Limb (tissue), 2 donors: ENCODE measurements around the gene ACTA2.
A peak's percentile ranks its signal among the peaks of the same experiment; 100 is the strongest.

Experiments used
- DNase-seq, 2 donors: peaks; one replicate each; pipeline ENCODE4 v3.0.0-alpha.2; 2016; ENCODE audit errors: extremely low spot score in 2 of 2

The ACTA2 gene

GRCh38 chr10:88892222-88892967 is 60.2 kb downstream of the ACTA2 start:
- no peak for DNase-seq

DNA sequence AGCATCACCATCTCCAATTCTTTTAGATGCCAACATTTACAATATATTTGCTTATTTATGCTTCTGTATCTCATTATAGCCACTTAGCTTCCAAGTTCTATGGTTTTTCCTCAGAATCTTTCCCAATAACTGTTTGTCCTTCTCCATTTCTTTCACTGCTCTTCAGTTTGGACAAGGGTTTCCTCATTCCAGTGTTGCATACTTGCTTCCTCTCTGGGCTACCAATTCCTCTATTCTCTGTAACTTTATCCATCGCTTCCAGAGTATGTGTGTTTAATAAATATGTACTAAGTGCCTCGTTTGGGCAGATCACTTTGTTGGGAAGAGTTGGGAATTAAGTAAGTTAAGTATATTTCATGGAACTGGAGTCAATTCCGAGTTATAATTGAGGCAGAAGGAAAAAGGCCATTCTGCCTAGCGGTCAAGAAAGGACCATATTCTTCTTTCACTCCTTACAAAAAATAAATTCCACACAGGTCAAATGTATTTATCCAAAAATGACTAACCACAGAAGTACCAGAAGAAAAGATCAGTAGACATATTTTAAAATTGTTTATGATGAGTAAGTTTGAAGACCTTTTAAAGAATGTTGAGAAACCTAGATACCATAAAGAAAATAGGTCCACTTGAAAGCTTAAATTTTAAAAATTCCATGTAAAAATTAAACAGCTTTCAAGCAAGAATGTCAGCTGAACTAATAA is 61.7 kb downstream of the ACTA2 start:
- DNase-seq: no peak

DNA sequence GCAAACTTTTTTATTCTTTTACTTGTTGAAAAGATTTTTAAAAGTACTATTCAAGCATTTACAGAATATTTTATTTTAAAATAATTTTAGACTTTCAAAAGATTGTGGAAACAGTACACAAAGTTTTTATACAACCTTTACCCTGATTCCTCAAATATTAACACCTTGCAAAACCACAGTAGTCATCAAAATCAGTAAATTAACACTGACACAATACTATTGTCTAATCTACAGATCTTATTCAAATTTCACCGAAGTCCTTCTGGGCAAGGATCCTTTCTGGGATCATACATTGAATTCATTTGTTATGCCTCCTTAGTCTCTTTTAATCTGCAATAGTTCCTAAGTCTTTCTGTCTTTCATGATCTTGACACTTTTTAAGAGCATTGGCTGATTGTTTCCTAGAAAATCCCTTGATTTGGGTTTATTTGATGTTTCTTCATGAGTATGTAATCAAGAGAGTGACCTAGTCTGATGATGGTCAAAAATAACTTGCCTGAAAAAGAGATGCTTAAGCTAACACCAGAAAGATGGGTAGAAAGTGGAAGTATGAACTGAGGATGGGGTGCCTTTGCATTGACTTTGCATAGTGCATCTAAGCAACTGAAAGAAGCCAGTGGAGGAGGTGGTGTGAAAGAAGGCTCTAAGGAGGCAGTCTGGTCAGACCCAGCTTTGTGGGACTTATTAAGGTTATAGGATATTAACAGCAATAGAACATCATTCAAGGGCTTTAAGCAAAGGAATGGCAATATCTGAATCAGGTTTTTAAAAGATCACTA is 62.8 kb downstream of the ACTA2 start:
- no peak for DNase-seq

GRCh38 chr10:88888810-88889445 is 63.6 kb downstream of the ACTA2 start:
- peak in 1 of 2 donors; percentile 42 for DNase-seq

DNA sequence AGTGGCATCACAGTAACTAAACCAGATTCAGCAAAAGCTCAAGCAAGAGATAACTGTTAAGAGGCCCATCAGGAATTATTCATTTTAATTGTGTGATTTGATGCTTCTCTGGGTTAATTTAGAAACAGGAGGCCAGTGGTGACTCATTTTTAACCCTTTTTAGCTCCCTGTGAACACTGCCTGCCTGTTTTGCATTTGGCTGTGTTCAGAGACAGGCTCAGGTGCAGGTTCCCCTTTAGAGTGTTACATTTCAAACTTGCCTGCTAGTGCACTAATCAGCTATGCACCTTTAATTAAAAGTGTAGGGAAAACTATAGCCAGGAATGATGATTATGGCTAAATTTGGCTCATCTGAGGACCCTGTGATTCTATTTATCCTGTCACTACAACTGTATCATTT is 66.0 kb downstream of the ACTA2 start:
- no peak for DNase-seq
